PC-3 (cell line): ENCODE data around the gene IL4.

Source experiments
- EZH2phosphoT487 ChIP-seq: fragments of 300-600 bp; sonication (generic); IDR thresholded peaks from 2 replicates; pipeline ENCODE4 v1.6.1; 2018; ENCODE audit warnings: mild to moderate bottlenecking, antibody characterized with exemption, low read length, borderline replicate concordance
- TF ChIP-seq, protein P1 (sequence below): fragments of 300-600 bp; sonication (generic); conservative IDR thresholded peaks from 2 replicates; pipeline ENCODE4 v1.5.1; 2017; ENCODE audit warnings: antibody characterized with exemption, low read depth, mild to moderate bottlenecking, low read length

DNA sequence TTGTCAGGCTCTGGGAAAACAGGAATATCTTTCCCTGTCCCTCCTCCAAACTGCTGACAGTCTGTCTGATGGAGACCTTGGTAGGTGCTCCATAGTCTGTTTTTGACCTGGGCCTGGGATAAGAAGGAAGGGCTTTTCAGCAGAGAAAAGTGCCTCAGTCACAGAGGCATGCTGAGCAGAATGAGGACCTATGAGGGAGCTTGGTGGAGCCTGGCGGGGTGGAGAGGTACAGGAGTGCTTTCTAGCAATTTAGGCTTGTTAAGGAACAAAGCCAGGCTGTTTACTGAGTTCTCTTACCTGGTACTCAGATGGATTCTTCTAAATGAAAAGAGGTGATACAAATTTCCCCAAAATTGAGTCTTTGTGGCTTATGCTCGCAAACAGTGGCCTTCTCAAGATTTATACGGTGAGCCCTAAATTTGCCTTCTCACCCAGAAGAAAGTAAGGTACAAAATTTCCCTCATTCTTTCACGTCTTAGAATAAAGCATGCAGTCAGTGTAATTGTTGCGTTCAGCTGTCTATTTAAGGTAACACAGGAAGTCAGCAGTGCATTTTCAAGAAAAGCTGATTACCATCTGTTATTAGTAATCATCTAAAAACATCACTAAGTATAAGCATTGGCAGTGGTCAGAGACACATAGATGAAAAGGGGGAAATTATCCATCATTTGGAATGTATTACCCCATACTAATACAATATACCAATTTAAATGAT is 44.4 kb upstream of the IL4 start:
- TF ChIP-seq, protein P1, sequence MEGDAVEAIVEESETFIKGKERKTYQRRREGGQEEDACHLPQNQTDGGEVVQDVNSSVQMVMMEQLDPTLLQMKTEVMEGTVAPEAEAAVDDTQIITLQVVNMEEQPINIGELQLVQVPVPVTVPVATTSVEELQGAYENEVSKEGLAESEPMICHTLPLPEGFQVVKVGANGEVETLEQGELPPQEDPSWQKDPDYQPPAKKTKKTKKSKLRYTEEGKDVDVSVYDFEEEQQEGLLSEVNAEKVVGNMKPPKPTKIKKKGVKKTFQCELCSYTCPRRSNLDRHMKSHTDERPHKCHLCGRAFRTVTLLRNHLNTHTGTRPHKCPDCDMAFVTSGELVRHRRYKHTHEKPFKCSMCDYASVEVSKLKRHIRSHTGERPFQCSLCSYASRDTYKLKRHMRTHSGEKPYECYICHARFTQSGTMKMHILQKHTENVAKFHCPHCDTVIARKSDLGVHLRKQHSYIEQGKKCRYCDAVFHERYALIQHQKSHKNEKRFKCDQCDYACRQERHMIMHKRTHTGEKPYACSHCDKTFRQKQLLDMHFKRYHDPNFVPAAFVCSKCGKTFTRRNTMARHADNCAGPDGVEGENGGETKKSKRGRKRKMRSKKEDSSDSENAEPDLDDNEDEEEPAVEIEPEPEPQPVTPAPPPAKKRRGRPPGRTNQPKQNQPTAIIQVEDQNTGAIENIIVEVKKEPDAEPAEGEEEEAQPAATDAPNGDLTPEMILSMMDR = no peak
- no peak for TF ChIP-seq EZH2phosphoT487
